Stimulated activated CD8-positive, alpha-beta memory T cell treated with anti-CD3 and anti-CD28 coated beads, Interleukin-15, amount 100 ng/mL, for 24 hours (primary cell): ENCODE data around the gene TMEM134.

Experiments used
- DNase-seq: peaks from one replicate; pipeline ENCODE4 v3.0.0-alpha.2; 2020; ENCODE audit warnings: low read depth

TMEM134 gene

GRCh38 chr11:67458266-67458665 is 10.8 kb downstream of the TMEM134 start:
- no peak for DNase-seq

GRCh38 chr11:67457453-67457852 is 11.6 kb downstream of the TMEM134 start:
- no peak for DNase-seq

DNA sequence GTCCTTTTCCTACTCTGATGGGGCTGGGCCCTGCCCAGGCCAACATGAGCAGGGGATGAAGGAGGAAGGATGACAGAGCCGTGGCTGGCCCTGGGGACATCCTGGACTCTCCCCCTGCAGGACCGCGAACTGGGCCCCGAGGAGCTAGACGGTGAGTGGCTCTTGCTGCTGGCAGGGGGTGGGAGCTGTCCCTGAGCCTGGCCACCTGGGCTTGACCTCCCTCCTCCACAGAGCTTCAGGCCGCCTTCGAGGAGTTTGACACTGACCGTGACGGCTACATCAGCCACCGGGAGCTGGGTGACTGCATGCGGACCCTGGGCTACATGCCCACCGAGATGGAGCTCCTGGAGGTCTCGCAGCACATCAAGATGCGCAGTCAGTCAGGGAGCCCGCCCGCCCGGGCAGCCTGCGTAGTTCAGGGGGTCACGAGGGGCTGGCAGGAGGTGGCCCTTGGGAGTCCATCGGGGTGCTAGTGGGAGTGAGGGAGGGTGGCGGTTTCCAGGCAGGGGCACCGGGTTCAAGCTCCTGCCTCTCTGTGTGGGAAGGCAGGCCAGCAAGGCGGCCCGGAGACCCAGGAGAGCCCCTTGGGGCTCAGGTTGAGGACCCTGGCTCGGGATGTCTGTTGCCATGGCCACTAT is 12.9 kb downstream of the TMEM134 start:
- DNase-seq = no peak

DNA sequence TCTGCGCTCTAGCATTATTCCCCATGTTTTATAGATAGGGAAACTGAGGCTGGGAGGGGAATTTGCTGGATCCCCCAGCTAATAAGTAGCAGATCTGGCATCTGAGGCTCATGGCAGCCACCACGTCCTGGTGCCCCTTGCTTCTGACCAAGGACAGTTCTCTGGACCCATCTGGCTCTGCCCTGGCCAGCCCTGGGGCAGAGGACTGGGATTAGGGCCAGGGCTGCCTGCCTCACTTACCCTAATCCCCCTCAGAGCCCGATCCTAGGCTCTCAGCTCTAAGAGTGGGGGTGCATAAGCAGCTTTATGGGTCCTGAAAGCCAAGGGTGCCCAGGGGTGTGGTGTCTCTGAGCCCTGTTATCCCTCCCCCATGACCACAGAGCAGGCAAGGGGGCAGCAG is 14.0 kb downstream of the TMEM134 start, which contains the start of gene CABP4:
Gene CABP4, plus strand, starts transcription at position 301 of the 400 bp plus-strand sequence. Its CDS starts 70 bp downstream, at position 371.
- no peak for DNase-seq

DNA sequence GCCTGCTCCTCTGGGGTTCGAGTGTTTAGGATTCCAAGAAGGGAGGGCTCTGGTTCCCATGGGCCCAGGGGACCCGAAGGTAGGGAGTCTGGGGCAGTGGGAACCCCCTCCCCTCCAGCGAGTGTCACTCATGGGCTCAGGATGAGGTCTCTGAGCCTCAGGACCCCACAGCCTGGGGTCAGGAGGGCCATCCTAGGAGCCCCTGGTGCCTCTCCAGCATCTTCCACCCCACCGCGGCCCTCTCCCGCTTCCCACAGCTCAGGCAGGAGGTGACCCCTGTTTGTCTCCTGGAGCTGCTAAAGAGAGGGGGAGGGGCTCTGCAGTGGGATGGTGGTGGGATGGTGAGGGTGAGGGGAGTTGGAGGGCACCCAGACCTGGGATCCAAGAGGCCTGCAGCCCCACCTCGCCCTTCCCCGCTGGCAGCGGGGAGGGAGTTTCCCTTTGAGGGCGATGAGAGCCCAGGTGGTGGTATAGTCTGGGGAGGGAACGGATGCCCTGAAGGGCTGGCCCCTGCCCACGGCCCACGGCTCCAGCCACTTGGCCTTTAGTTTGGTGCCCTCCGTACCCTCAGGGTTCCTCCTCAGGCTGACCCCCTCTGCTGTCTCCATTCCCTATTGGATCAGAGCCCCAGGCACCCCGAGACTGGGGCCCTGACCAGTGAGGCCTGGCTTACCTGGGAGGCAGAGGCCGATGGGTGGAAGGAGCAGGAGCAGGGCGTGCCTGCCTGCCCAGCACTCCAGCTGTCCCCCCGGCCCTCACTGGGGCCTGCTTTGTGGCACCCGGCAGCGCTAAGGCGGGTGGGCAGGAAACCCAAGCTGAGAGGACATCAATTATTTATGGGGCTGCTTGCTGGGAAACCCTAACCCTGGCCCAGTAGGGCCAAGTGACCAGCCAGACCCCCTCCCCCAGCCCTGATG is 15.0 kb downstream of the TMEM134 start:
- no peak for DNase-seq

DNA sequence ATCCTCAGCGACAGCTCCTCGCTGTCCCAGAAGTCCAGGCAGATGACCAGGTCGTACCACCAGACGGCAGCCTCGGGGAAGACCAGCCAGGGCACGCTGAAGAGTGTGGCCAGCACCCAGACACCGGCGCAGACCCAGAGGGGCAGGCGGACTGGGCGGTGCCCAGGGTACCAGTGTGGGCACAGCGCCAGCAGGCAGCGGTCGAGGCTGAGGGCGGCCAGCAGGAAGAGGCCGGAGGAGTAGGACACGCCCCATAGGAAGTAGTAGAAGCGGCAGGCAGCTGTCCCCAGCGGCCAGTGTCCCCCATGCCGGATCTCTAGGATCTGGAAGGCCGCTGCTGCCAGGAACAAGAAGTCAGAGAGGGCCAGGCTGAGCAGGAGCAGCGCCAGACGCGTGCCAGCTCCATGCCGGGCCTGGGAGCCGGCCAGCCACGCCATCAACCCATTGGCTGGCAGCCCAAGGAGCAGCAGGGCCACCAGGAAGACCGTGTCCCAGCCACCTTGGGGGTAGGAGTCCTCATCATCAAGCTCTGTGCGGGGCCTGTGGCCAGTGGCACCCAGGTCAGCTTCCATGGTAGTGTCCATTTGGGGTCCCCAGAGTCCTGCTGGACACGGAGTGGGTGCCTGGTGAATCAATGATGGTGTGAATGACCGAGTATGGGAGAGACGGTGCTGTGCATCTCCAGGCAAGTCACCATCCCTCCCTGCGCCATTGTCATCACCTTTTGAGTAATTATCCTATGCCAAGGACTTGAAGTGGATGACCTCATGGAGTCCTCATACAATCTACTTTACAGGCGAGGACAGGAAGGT is 16.7 kb downstream of the TMEM134 start, which contains the start of gene GPR152:
Gene GPR152, minus strand, starts transcription at position 589 of the 812 bp plus-strand sequence. Its CDS starts 5 bp downstream, at position 584.
- DNase-seq = no peak

DNA sequence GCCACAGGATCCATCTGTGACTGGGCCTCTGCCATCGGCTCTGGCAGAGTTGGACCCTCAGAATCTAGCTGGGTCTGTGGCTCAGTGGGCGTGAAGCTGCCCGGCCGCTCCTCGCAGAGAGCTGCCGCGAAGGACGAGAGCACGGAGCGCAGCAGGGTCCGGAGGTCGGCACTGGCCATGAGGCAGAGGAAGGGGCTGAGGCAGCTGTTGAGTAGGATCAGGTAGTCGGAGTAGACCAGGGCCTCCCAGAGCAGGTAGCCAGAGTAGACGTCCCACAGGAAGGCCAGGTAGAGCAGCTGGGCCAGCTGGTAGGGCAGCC is 17.4 kb downstream of the TMEM134 start:
- no peak for DNase-seq

DNA sequence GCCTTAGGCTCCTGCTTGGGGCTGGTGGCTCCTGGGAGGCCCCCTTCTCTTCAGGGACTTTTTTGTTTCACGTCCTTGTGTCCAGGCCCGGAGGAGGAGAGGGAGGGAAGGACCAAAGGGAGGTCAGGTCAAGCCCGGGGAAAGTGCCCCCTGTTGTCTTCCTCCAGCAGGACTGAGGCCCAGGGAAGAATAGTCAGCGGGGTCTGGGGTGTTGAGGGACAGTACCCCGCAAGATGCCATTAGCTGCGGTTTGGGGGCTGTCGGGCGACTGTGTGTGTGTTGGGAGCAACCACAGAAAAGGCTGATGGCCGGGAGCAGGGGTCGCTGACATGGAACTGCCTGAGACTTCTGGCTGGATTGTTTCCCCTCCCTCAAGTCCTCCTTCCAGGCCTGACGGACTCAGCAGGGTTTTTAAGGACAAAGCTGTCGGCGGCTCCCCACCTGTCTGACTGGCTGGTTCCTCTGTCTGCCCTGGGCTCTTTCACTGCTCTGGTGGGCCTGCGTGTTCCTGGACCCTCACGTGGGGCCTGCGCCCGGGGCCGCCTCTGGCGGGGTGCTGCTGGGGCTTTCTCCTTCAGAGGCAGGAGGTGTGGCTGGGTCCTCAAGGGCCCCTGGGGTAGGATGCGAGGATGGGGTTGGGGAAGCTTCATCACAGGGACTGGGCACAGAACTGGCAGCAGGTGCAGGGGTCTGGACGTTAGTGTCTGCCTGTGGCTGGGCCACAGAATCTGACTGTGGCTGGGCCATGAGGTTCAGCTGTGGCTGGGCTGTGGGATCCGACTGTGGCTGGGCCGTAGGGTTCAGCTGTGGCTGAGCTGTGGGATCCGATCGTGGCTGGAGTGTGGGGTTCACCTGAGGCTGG is 18.0 kb downstream of the TMEM134 start:
- no peak for DNase-seq

- no peak for DNase-seq
Observed at GRCh38 chr11:67449116-67449844, 19.8 kb downstream of the TMEM134 start.

DNA sequence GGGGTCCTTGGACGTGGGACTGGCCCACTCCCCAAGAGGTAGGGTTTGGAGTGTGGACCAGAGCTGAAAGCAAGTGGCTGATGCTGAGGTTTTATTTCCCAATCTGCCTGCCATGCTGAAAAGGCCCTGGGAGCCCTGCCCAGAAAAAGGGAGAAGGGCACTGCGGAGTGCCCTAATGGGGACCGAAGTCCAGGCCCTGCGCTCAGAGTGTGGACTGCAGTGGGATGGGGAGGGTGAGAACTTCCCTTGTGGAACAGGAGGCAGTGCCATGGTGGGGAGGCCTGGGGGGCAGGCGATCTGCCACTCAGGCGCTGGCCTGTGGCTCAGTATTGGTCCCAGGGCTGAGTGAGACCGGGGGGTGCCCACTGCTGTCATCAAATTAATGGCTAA is 20.8 kb downstream of the TMEM134 start:
- no peak for DNase-seq

DNA sequence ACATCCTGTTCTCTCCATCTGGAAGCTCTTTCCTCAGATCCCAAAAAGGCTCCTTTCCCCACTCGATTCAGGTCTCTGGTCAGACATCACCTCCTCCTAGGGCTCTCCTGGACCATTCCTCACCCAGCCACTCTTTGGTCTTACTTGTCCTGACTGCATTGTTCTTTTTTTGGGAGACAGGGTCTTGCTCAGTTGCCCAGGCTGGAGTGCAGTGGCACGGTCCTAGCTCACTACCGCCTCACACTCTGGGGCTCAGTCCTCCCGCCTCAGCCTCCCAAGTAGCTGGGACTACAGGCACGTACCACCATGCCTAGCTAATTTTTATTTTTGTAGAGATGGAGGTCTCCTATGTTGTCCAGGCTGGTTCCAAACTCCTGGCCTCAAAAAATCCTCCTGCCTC is 23.5 kb downstream of the TMEM134 start:
- DNase-seq = no peak

DNA sequence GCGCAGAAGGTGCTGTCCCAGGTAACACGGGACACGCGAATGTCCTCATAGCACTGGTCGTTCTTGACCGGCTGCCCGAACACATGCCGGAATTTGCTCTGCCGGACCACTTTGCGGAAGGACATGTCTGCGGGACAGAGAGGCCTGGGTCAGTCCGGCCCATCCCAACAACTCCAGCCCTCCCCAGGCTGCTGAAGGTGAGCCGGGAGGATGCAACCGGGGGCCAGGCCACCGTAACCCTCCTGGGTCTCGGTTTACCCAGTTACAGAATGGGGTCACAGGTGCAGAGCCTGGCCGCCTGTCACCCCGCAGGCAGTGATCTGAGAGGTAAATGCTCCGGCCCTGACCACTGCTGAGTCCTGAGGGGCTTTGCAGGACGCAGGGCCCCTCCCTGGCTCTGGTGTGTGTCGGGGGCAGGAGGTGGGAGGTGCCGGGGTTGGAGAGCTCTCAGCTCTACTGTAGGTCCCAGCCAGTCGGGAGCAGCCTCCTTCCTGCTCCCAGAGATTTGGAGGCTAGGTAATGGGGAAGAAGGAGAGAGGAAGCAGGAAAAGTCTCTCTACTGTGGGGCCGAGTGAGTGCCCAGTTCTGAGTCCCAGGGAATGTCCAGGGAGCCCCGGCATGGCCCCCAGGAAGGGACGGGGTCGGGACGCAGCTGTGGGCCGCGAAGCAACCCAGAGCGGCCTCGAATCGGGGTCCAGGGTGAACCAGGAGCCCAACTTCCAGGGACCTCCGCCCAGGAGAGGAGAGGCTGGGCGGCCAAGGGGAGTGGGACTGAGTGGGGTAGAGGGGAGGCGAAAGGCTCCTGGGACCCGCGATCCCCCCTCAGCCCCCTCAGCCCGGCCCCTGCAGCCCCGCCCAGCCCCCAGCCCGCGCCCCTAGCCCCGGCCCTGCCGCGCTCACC is 26.3 kb downstream of the TMEM134 start:
- no peak for DNase-seq

- no peak for DNase-seq
Observed at GRCh38 chr11:67441731-67442351, 27.2 kb downstream of the TMEM134 start.

DNA sequence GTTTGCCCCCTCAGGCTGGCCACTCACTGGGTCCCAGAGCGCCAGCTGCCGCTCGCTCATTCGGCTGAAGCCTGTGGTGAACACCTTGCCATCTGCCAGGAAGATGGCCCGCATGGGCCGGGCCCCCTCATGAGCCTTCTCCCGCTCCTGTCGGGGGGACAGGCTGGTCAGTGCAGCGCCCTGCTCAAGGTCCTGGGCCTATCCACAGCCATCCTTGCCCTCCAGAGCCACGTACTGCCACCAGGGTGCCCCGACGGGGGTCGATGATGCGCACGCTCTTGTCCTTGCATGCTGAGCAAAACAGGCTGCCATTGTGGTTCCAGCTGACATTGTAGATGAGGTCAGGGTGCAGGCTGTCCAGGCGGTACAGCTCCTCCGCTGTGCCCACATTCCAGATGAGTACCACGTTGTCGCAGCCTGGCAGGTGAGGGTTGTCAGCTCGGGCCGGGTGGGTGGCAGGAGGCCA is 27.9 kb downstream of the TMEM134 start:
- no peak for DNase-seq

DNA sequence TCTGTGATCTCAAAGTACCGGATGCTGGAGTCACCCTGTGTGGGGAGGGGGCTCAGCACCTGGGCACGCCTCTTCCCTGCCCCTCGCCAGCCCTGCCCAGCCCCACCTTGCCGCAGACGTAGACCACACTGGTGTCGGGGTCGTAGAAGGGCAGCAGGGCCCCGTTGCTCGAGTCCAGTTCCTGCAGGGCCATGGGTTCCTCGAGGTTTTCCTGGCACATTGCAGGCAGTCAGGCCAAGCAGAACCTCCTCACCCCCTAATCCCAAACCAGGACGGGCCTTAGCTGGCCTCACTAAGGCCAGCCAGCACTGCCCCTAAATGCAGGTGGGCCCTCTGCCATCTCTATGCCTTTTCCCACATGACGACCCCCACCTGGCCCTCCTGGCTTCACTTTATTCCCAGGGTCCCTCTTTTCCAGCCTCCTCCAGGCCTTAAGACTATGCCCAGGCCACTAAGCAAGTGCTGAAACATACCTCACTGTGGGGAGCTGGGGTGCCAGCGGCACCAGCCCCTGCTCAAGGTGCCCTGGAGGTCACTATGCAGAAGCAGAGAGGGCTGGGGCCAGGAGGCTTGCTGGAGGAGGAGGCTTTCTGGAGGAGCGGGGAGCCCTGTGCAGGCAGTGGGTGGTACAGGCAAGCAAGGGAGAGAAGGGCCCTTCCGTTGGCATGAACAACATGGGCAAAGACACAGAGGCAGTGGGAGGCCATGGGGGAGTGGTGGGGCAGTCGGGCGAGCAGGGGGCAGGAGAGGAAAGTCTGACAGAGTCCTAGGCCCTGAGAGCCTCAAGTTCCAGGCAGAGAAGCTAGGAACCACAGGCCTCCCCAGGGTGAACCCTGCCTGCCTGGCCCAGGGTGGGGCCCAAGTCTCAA is 28.6 kb downstream of the TMEM134 start:
- DNase-seq = no peak

GRCh38 chr11:67439321-67440228 is 29.5 kb downstream of the TMEM134 start:
- no peak for DNase-seq
